Transverse colon (tissue), 4 donors: ENCODE data around the gene TGM4. TPM values are rescaled to one million over a fixed set of nuclear protein-coding genes. Genes with fewer than 3 reads are reported as not detected.

ENCODE experiments used
- DNase-seq: peaks from one replicate; pipeline ENCODE4 v3.0.0-alpha.2; 2019
- H3K27ac ChIP-seq, 4 donors: fragments of 200-600 bp; sonication (generic); 2 replicates each; pipeline ENCODE4 v1.5.1; 2016 to 2018; ENCODE audit warnings: inconsistent platforms in 4 of 4
- H3K27me3 ChIP-seq: fragments of 200-600 bp; sonication (generic); 2 replicates; pipeline ENCODE4 v1.5.1; 2017; ENCODE audit warnings: inconsistent platforms
- H3K36me3 ChIP-seq, 4 donors: fragments of 200-600 bp; sonication (generic); 2 replicates each; pipeline ENCODE4 v1.5.1; 2017 to 2019; ENCODE audit warnings: inconsistent platforms in 4 of 4
- H3K4me1 ChIP-seq, 4 donors: fragments of 200-600 bp; sonication (generic); 2 replicates each; pipeline ENCODE4 v1.5.1; 2017 to 2020; ENCODE audit warnings: inconsistent platforms in 4 of 4
- H3K4me3 ChIP-seq, 4 donors: fragments of 200-600 bp; sonication (generic); 1 replicate in 1 of 4; 2 replicates in 3 of 4; pipeline versions ENCODE4 v1.5.1 to v1.6.1; 2017 to 2019; ENCODE audit warnings: inconsistent platforms in 4 of 4
- H3K9me3 ChIP-seq, 2 donors: fragments of 200-600 bp; sonication (generic); 2 replicates each; pipeline ENCODE4 v1.5.1; 2017 to 2019; ENCODE audit warnings: inconsistent platforms in 2 of 2
- EP300 ChIP-seq: sonication (generic); formaldehyde crosslinking; IDR thresholded peaks from one replicate; pipeline ENCODE4 v1.6.1; 2017; ENCODE audit warnings: antibody characterized with exemption, low read depth
- POLR2A ChIP-seq: fragments of 450-650 bp; IDR thresholded peaks from one replicate; pipeline ENCODE4 v1.6.1; 2016; ENCODE audit warnings: antibody characterized with exemption, mild to moderate bottlenecking, moderate library complexity
- POLR2AphosphoS5 ChIP-seq, 3 donors: sonication (generic); formaldehyde crosslinking; IDR thresholded peaks; one replicate each; pipeline ENCODE4 v1.6.1; 2016; ENCODE audit warnings: antibody characterized with exemption in 3 of 3
- whole genome bisulfite sequencing, 2 donors: methylation state at CpG; one replicate each; pipeline ENCODE4 v1.1.5; 2018; ENCODE audit warnings: low coverage in 1 of 2; 5-methylcytosine and 5-hydroxymethylcytosine counted together
- in situ Hi-C, 4 donors: fragments of 200-750 bp; cut with MboI; loops; one replicate each; pipeline versions ENCODE4 v1.15.0 to v1.15.1; 2017; ENCODE audit warnings: low sequenced_read_pairs in 3 of 4, low pct_ligation_motif_present in 1 of 4, low pct_unique_long_range_greater_than_20kb in 1 of 4
- intact Hi-C: fragments of 100-400 bp; cut with DNase I; formaldehyde crosslinking; loops from one replicate; pipeline ENCODE4 v1.15.1; 2023; ENCODE audit warnings: low total_unique reads
- total RNA-seq, 4 donors: library from RNA; depleted of rRNA; stranded (reverse); fragments of >200 nt; gene quantifications; one replicate each; pipeline ENCODE4 v1.1.0, GENCODE V29; 2016
- TF ChIP-seq, protein P1 (sequence below), 5 experiments: fragments of 200-600 bp in 3 of 5; fragments of 450-650 bp in 2 of 5; sonication (generic) in 3 of 5; IDR thresholded peaks; 1 replicate in 2 of 5; 2 replicates in 3 of 5; pipeline ENCODE4 v1.5.1; 2016 to 2017; ENCODE audit warnings: antibody characterized with exemption in 5 of 5, inconsistent platforms in 3 of 5, mild to moderate bottlenecking in 2 of 5, moderate library complexity in 1 of 5

The TGM4 gene
- total RNA-seq, 4 donors from 2014 or later = not detected

DNA sequence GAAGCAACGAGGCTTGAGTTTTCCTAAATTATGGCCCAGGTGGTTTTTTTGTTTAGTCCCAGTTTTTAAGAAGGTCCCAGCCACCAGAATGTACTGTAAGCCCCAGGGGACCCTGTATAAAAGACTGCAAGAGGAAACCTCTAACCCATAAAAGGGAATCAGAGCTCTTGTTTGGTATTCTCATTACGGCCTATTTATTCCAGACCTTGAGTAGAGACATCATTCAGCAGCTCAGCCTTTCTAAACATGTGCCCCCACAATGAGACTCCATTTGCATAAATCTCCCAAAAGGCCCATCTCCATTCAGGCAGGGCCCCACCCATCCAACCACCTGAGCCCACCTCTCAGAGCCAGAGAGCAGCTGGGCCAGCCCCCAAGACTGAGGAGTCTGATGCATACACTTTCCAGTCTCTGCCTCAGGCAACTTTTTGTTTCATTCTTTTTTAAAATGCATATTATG lies 75.9 kb downstream of the TGM4 start:
- H3K36me3 ChIP-seq = peaks cover 0 to 5% (median 0%) of the 10 kb centered on the region in 4 donors
- no peaks in the 10 kb centered on the region for H3K27me3 ChIP-seq
- TF ChIP-seq EP300 (no peak), POLR2A (no peak), POLR2AphosphoS5 (IDR thresholded peaks at IDR 0.05) (no peak)
- intact Hi-C loops (no loop called here), in situ Hi-C loops (no loop called here)
- no peaks in the 10 kb centered on the region for H3K9me3 ChIP-seq
- peaks cover 0 to 6% (median 0%) of the 10 kb centered on the region in 4 donors for H3K4me1 ChIP-seq
- H3K4me3 ChIP-seq = no peak overlapping the region
- 85 to 90% methylated on average over 2 of the region's 2 CpGs for WGBS, 2 donors
- no peak overlapping the region for H3K27ac ChIP-seq
- DNase-seq = no peak

DNA sequence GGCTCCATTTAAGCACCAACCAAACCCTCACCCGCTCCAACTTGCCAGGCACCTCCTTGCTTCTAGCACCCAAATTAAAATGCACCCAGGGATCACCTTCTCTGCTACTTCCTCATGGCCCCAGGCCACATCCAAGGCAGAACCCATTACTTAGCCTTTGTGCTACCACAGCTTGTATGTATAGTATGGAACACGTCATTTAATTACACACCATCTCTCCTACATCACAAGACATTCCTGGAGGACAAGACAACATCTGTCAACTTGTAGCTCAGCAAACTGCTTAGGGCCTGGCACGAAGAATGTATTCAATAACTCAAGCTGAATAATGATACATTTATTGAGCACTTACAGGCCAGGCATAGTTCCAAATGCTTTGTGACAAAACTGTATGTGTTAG lies 78.3 kb downstream of the TGM4 start:
- Histone ChIP-seq H3K4me3 (no peak overlapping the region), H3K27ac (no peak overlapping the region), H3K9me3 (no peaks in the 10 kb centered on the region), H3K4me1 (peaks cover 0 to 6% (median 0%) of the 10 kb centered on the region in 4 donors), H3K36me3 (peaks cover 0 to 4% (median 1%) of the 10 kb centered on the region in 4 donors), H3K27me3 (no peaks in the 10 kb centered on the region)
- intact Hi-C loops (no loop called here), in situ Hi-C loops (no loop called here)
- 92 to 98% methylated on average over 2 to 3 of the region's 3 CpGs for WGBS, 2 donors
- no peak for DNase-seq
- no peak for TF ChIP-seq POLR2A

DNA sequence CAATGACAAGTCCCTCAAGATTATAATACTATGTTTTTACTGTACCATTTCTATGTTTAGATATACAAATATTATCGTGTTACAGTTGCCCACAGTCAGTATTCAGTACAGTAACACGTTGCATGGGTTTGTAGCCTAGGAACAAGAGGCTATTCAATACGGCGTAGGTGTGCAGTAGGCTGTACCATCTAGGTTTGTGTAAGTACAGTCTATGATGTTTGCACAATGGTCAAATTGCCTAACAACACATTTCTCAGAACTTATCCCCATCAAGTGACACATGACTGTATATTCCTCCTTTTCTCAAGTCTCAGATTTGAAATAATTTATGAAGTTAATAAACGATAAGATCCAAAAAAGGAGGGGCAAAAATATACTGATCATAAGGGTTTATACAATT lies 79.9 kb downstream of the TGM4 start:
- Histone ChIP-seq H3K27me3 (no peaks in the 10 kb centered on the region), H3K4me3 (no peak overlapping the region), H3K9me3 (no peaks in the 10 kb centered on the region), H3K4me1 (peaks cover 0 to 6% (median 0%) of the 10 kb centered on the region in 4 donors), H3K27ac (no peak overlapping the region), H3K36me3 (peaks cover 0 to 7% (median 2%) of the 10 kb centered on the region in 4 donors)
- DNase-seq = no peak
- no peak for TF ChIP-seq EP300
- no peak for TF ChIP-seq POLR2A
- TF ChIP-seq, protein P1, sequence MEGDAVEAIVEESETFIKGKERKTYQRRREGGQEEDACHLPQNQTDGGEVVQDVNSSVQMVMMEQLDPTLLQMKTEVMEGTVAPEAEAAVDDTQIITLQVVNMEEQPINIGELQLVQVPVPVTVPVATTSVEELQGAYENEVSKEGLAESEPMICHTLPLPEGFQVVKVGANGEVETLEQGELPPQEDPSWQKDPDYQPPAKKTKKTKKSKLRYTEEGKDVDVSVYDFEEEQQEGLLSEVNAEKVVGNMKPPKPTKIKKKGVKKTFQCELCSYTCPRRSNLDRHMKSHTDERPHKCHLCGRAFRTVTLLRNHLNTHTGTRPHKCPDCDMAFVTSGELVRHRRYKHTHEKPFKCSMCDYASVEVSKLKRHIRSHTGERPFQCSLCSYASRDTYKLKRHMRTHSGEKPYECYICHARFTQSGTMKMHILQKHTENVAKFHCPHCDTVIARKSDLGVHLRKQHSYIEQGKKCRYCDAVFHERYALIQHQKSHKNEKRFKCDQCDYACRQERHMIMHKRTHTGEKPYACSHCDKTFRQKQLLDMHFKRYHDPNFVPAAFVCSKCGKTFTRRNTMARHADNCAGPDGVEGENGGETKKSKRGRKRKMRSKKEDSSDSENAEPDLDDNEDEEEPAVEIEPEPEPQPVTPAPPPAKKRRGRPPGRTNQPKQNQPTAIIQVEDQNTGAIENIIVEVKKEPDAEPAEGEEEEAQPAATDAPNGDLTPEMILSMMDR (IDR thresholded peaks at IDR 0.05) = no peak
- no peak for TF ChIP-seq POLR2AphosphoS5 (IDR thresholded peaks at IDR 0.05)
- 87 to 94% methylated on average over 5 of the region's 5 CpGs for WGBS, 2 donors
- intact Hi-C loops = no loop called here
- in situ Hi-C loops = no loop called here

DNA sequence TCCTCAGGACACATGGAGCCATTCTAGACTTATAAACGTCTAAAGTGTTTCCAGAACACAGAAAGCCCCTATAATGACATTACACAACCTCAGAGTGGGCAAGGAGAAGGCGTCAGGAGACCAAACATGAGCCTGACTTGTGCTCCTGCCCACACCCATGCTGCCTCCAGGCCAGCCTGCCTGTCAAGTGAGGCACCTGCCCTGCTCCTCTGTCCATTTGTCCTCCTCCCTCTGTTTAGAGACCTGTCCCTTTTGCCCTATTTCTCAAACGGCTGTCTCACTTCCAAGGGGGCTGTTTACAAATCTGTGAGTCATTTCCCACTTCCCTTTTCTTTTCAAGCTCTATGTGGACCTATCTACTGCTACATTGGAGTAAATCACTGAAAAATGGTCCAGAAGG lies 80.6 kb downstream of the TGM4 start:
- TF ChIP-seq POLR2A = no peak
- TF ChIP-seq EP300 = no peak
- no peak for TF ChIP-seq POLR2AphosphoS5 (IDR thresholded peaks at IDR 0.05)
- TF ChIP-seq, protein P1 (IDR thresholded peaks at IDR 0.05) = no peak
- no peak overlapping the region for H3K27ac ChIP-seq

DNA sequence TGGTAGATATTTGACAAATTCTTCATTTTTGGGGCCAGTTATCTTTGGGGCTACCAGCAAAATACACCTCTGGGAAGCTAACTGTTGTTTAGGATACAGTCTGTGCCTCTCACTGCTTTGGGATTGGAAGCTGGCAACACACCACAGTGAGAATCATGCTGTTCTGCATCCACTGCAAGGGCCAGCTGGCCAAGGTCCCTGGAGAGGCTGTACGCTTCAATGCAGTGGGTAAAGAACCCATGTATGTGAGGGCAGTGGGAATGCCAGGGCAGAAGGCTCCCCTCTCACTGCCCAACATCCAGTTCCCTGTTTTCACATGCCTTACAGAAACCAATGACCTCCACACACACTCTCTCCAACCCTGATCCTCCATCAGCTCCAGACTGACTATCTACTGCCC lies 81.5 kb downstream of the TGM4 start:
- peaks cover 0 to 6% (median 0%) of the 10 kb centered on the region in 4 donors for H3K4me1 ChIP-seq
- no peaks in the 10 kb centered on the region for H3K27me3 ChIP-seq
- intact Hi-C loops = no loop called here
- peaks cover 0 to 7% (median 2%) of the 10 kb centered on the region in 4 donors for H3K36me3 ChIP-seq
- no peaks in the 10 kb centered on the region for H3K9me3 ChIP-seq
- DNase-seq = no peak
- H3K27ac ChIP-seq = no peak overlapping the region
- WGBS, 2 donors = 77% methylated on average over 1 of the region's 1 CpG; no CpG with 5 or more reads in 1 of the 2 donors
- no peak overlapping the region for H3K4me3 ChIP-seq
- in situ Hi-C loops = no loop called here
- TF ChIP-seq EP300 (no peak), POLR2AphosphoS5 (IDR thresholded peaks at IDR 0.05) (no peak), POLR2A (no peak)
- TF ChIP-seq, protein P1 (IDR thresholded peaks at IDR 0.05) = no peak

More for the DNA sequence above, 80.6 kb downstream of the TGM4 start:
- Histone ChIP-seq H3K36me3 (peaks cover 0 to 7% (median 2%) of the 10 kb centered on the region in 4 donors), H3K4me3 (no peak overlapping the region), H3K9me3 (no peaks in the 10 kb centered on the region), H3K4me1 (peaks cover 0 to 6% (median 0%) of the 10 kb centered on the region in 4 donors), H3K27me3 (no peaks in the 10 kb centered on the region)
- intact Hi-C loops = no loop called here
- in situ Hi-C loops = no loop called here
- WGBS, 2 donors = 41 to 44% methylated on average over 2 to 3 of the region's 3 CpGs
- no peak for DNase-seq
